Fibroblast of lung (primary cell): Measurements from ENCODE around the gene LIPE.

Source experiments
- CTCF ChIP-seq, 2 donors: IDR thresholded peaks in 1 of 2; conservative IDR thresholded peaks in 1 of 2; 1 replicate in 1 of 2; 2 replicates in 1 of 2; pipeline ENCODE4 v1.5.1; 2011 to 2012; ENCODE audit warnings: low read length in 2 of 2, control low read depth in 1 of 2, inconsistent platforms in 1 of 2, low read depth in 1 of 2, mild to moderate bottlenecking in 1 of 2
- EZH2 ChIP-seq: IDR thresholded peaks from 2 replicates; pipeline ENCODE4 v1.5.1; 2012; ENCODE audit warnings: low read length, control low read depth, mild to moderate bottlenecking; ENCODE audit errors: missing control alignments

GRCh38 chr19:42370626-42371175, 56.5 kb downstream of the LIPE start:
- TF ChIP-seq CTCF (conservative IDR thresholded peaks at IDR 0.05 in 1 of 2, IDR thresholded peaks at IDR 0.05 in 1 of 2; ENCODE audit: low read depth in 1 of 2, low read length in 2 of 2) (no peak), EZH2 (no peak)
